ENCODE results near the gene AMZ1.

DNA sequence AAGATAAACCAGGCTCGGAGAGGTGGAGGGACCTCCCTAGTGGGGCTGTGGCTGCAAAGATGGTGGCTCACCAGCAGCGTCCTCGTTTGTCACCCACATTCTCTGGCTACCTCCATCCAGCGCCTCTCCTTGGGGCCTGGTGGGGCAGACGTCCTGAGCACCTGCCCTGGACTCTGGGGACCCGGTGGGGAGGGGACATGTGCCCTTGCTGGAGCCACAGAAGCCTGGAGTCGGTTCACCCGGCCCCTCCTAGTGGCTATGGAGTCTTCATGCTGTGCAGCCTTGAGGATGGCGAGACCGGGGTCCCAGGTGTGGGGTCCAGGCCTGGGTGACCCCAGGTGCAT is 41.7 kb upstream of the AMZ1 start:
- no peak for TF ChIP-seq POLR2A (IDR thresholded peaks at IDR 0.05; ENCODE audit: low read depth, low read length)
- no peak for TF ChIP-seq POU2F2 (IDR thresholded peaks at IDR 0.05; ENCODE audit: low read depth, low read length)

Data from GM12891 (cell line).